ENCODE data around the gene SYNE1.

- TF ChIP-seq CTCF (IDR thresholded peaks at IDR 0.05; ENCODE audit: insufficient read depth, low read length, poor library complexity, severe bottlenecking) (no peak), EZH2phosphoT487 (conservative IDR thresholded peaks at IDR 0.05; ENCODE audit: low read length) (no peak)
Observed at GRCh38 chr6:152348116-152348515, 289.0 kb downstream of the SYNE1 start.

Data from SU-DHL-6 (cell line).